HCT116 (cell line): ENCODE data around the gene PRKCA. TPM values are rescaled to one million over a fixed set of nuclear protein-coding genes. Genes with fewer than 3 reads are reported as not detected.

Experiments
- ATAC-seq: fragments of 200-7000 bp; cut with Tn5 transposase; 2 replicates; pipeline ENCODE4 v1.9.1; 2020; ENCODE audit warnings: mild to moderate bottlenecking, moderate library complexity
- BruUV-seq: library from RNA; stranded (reverse); fragments of 400-500 nt; replicated peaks from 2 replicates; lab custom pipeline; 2021; lab: Mats Ljungman, UMichigan
- CTCF ChIA-PET: fragments of 300-600 bp; sonication (Branson Sonifier 250); formaldehyde crosslinking; loops from one replicate; lab custom pipeline; 2021; ENCODE audit warnings: antibody characterized with exemption; lab: Charles Lee
- POLR2A ChIA-PET: fragments of 300-600, 350-600 bp; sonication (Branson Sonifier 250); formaldehyde crosslinking; loops from one replicate; lab custom pipeline; 2021; ENCODE audit warnings: antibody characterized with exemption; lab: Charles Lee
- RAD21 ChIA-PET, 2 experiments: fragments of 300-600 bp; sonication (Branson Sonifier 250); formaldehyde crosslinking; loops; one replicate each; lab custom pipeline; 2023; ENCODE audit warnings: low total read pairs in 2 of 2; ENCODE audit not compliant: uncharacterized antibody in 2 of 2, unreplicated experiment in 2 of 2, low non-redundant PET in 1 of 2; lab: Charles Lee
- DNase-seq: peaks from one replicate; pipeline ENCODE4 v3.0.0-alpha.2; 2010; ENCODE audit warnings: low read depth, low spot score
- H2AFZ ChIP-seq: fragments of 200-600 bp; shearing (Covaris generic), sonication (generic); 2 replicates; pipeline ENCODE4 v1.6.1; 2017; ENCODE audit warnings: low read depth, mixed run types, mixed read lengths, antibody characterized with exemption, low read length; ENCODE audit not compliant: poor library complexity, severe bottlenecking
- H3K27ac ChIP-seq: 2 replicates; pipeline ENCODE4 v1.5.1; 2012; ENCODE audit warnings: low read depth, low read length
- H3K27me3 ChIP-seq: fragments of 200-600 bp; sonication (generic); 2 replicates; pipeline ENCODE4 v1.6.1; 2016; ENCODE audit warnings: mixed run types, low read length, mixed read lengths; ENCODE audit not compliant: insufficient read depth
- H3K36me3 ChIP-seq, 2 experiments: fragments of 200-500 bp in 1 of 2; fragments of 200-600 bp in 1 of 2; sonication (Bioruptor generic) in 1 of 2; sonication (generic) in 1 of 2; 2 replicates each; pipeline versions ENCODE4 v1.5.1 to v1.6.1; 2014 to 2016; ENCODE audit warnings: low read length in 2 of 2, inconsistent platforms in 1 of 2, mixed read lengths in 1 of 2, mixed run types in 1 of 2; ENCODE audit not compliant: insufficient read depth in 2 of 2, control insufficient read depth in 1 of 2
- H3K4me1 ChIP-seq, 2 experiments: fragments of 200-600 bp in 1 of 2; sonication (generic) in 1 of 2; 2 replicates each; pipeline versions ENCODE4 v1.5.1 to v1.6.1; 2012 to 2017; ENCODE audit warnings: low read length in 2 of 2, inconsistent platforms in 1 of 2, mild to moderate bottlenecking in 1 of 2, mixed read lengths in 1 of 2, mixed run types in 1 of 2, moderate library complexity in 1 of 2; ENCODE audit not compliant: insufficient read depth in 2 of 2, control insufficient read depth in 1 of 2
- H3K4me2 ChIP-seq: fragments of 200-600 bp; sonication (generic); 2 replicates; pipeline ENCODE4 v1.6.1; 2017; ENCODE audit warnings: mixed run types, low read length, mixed read lengths
- H3K4me3 ChIP-seq, 2 experiments: fragments of 200-600 bp in 1 of 2; sonication (generic) in 1 of 2; replicated peaks in 1 of 2; 2 replicates each; pipeline ENCODE4 v1.5.1; 2011 to 2016; ENCODE audit warnings: low read length in 2 of 2, control low read depth in 1 of 2, low read depth in 1 of 2, mild to moderate bottlenecking in 1 of 2, mixed read lengths in 1 of 2, mixed run types in 1 of 2
- H3K79me2 ChIP-seq: fragments of 200-600 bp; sonication (generic); 2 replicates; pipeline ENCODE4 v1.6.1; 2017; ENCODE audit warnings: mild to moderate bottlenecking, mixed run types, low read length, moderate library complexity, mixed read lengths; ENCODE audit not compliant: insufficient read depth
- H3K9ac ChIP-seq: fragments of 200-600 bp; sonication (generic); 2 replicates; pipeline ENCODE4 v1.6.1; 2016; ENCODE audit warnings: low read length, mixed read lengths
- H3K9me2 ChIP-seq: fragments of 200-600 bp; sonication (generic), shearing (Covaris generic); 2 replicates; pipeline ENCODE4 v1.6.1; 2017; ENCODE audit warnings: mixed run types, mild to moderate bottlenecking, moderate library complexity; ENCODE audit not compliant: insufficient read depth
- H3K9me3 ChIP-seq, 2 experiments: fragments of 200-500 bp in 1 of 2; fragments of 200-600 bp in 1 of 2; sonication (Bioruptor generic) in 1 of 2; sonication (generic) in 1 of 2; 2 replicates each; pipeline ENCODE4 v1.6.1; 2014 to 2017; ENCODE audit warnings: low read length in 2 of 2, mixed read lengths in 2 of 2, inconsistent platforms in 1 of 2, low read depth in 1 of 2, mild to moderate bottlenecking in 1 of 2, mixed run types in 1 of 2, moderate library complexity in 1 of 2; ENCODE audit not compliant: control insufficient read depth in 1 of 2, insufficient read depth in 1 of 2
- H4K20me1 ChIP-seq: fragments of 200-600 bp; sonication (generic), shearing (Covaris generic); 2 replicates; pipeline ENCODE4 v1.6.1; 2017; ENCODE audit warnings: mixed run types, mild to moderate bottlenecking, moderate library complexity; ENCODE audit not compliant: insufficient read depth
- CTCF ChIP-seq, 3 experiments: fragments of 200-600 bp in 1 of 3; sonication (generic) in 1 of 3; IDR thresholded peaks in 2 of 3; conservative IDR thresholded peaks in 1 of 3; 2 replicates each; pipeline ENCODE4 v1.5.1; 2012 to 2017; ENCODE audit warnings: low read depth in 2 of 3, low read length in 2 of 3, antibody characterized with exemption in 1 of 3, borderline replicate concordance in 1 of 3, control low read depth in 1 of 3, mild to moderate bottlenecking in 1 of 3, mixed read lengths in 1 of 3, mixed run types in 1 of 3, moderate library complexity in 1 of 3; ENCODE audit not compliant: insufficient read depth in 1 of 3
- ELF1 ChIP-seq: IDR thresholded peaks from 2 replicates; pipeline ENCODE4 v1.6.1; 2012; ENCODE audit warnings: low read depth, borderline replicate concordance
- RAD21 ChIP-seq: IDR thresholded peaks from 2 replicates; pipeline ENCODE4 v1.6.1; 2012; ENCODE audit warnings: low read depth, mild to moderate bottlenecking
- intact Hi-C: fragments of 100-400 bp; cut with micrococcal nuclease; formaldehyde crosslinking; loops from 2 replicates; pipeline ENCODE4 v1.10.0; 2022
- total RNA-seq: library from RNA; stranded (reverse); gene quantifications from one replicate; pipeline ENCODE4 v1.2.1, GENCODE V29; 2021; ENCODE audit not compliant: unreplicated experiment

The PRKCA gene
- total RNA-seq, 1 experiment from 2014 or later: 18.8 TPM

- no peak for DNase-seq
- no TSS peak for BruUV-seq
- no peaks in the 10 kb centered on the region for H3K27me3 ChIP-seq
Measured at GRCh38 chr17:66290101-66290722, 12.2 kb upstream of the PRKCA start.

More at GRCh38 chr17:66290101-66290722, 12.2 kb upstream of the PRKCA start:
- H3K27ac ChIP-seq: no peak overlapping the region
- POLR2A ChIA-PET: interaction anchor here (0.9 kb wide), 1 partner anchor 11 kb away, joined by 3 read pairs; no protein-coding TSS in a partner anchor
- ATAC-seq: peak; percentile 84
- H4K20me1 ChIP-seq: no peaks in the 10 kb centered on the region
- H3K36me3 ChIP-seq: no peaks in the 10 kb centered on the region
- H3K4me2 ChIP-seq: no peak overlapping the region
- no peak overlapping the region for H3K9ac ChIP-seq
- no peaks in the 10 kb centered on the region for H3K4me1 ChIP-seq
- no peaks in the 10 kb centered on the region for H3K9me3 ChIP-seq
- H3K79me2 ChIP-seq: no peaks in the 10 kb centered on the region
- H2AFZ ChIP-seq: no peak overlapping the region
- TF ChIP-seq RAD21: peak; percentile 62
- peak in 2 of 3 experiments; percentile 36 to 42; a peak in 2 of 6 replicates for TF ChIP-seq CTCF (IDR thresholded peaks at IDR 0.05 in 2 of 3, conservative IDR thresholded peaks at IDR 0.05 in 1 of 3; ENCODE audit: borderline replicate concordance in 1 of 3, insufficient read depth in 1 of 3, low read depth in 2 of 3, low read length in 2 of 3)
- no peak for TF ChIP-seq ELF1
- TF ChIP-seq, all 23 proteins: peak for 2
- intact Hi-C loops: no loop called here
- H3K9me2 ChIP-seq: no peaks in the 10 kb centered on the region
- RAD21 ChIA-PET: interaction anchor here (0.6 to 1.0 kb wide), 3 partner anchors 277 to 459 kb away, joined by 3 to 4 read pairs (median 4); no protein-coding TSS in a partner anchor
- CTCF ChIA-PET: interaction anchor here (0.6 to 0.9 kb wide), 2 partner anchors 90 to 340 kb away, joined by 3 read pairs; no protein-coding TSS in a partner anchor
- H3K4me3 ChIP-seq: no peak overlapping the region
